Endothelial cell of umbilical vein (primary cell): ENCODE measurements around the gene MAP2K5.

Source experiments
- POLR2A ChIP-seq: IDR thresholded peaks from 2 replicates; pipeline ENCODE4 v1.6.1; 2012; ENCODE audit warnings: low read depth, mild to moderate bottlenecking, control low read depth, low read length
- TF ChIP-seq, protein P1 (sequence below), 2 donors: IDR thresholded peaks; 1 replicate in 1 of 2; 2 replicates in 1 of 2; pipeline ENCODE4 v1.5.1; 2011; ENCODE audit warnings: low read length in 2 of 2, mild to moderate bottlenecking in 2 of 2, moderate library complexity in 2 of 2, control low read depth in 1 of 2, inconsistent platforms in 1 of 2, low read depth in 1 of 2; ENCODE audit not compliant: insufficient read depth in 1 of 2; ENCODE audit errors: extremely low read depth in 1 of 2
- TF ChIP-seq, protein P2 (sequence below): IDR thresholded peaks from 2 replicates; pipeline ENCODE4 v1.6.1; 2011; ENCODE audit not compliant: insufficient read depth, insufficient read length

- TF ChIP-seq, protein P1, sequence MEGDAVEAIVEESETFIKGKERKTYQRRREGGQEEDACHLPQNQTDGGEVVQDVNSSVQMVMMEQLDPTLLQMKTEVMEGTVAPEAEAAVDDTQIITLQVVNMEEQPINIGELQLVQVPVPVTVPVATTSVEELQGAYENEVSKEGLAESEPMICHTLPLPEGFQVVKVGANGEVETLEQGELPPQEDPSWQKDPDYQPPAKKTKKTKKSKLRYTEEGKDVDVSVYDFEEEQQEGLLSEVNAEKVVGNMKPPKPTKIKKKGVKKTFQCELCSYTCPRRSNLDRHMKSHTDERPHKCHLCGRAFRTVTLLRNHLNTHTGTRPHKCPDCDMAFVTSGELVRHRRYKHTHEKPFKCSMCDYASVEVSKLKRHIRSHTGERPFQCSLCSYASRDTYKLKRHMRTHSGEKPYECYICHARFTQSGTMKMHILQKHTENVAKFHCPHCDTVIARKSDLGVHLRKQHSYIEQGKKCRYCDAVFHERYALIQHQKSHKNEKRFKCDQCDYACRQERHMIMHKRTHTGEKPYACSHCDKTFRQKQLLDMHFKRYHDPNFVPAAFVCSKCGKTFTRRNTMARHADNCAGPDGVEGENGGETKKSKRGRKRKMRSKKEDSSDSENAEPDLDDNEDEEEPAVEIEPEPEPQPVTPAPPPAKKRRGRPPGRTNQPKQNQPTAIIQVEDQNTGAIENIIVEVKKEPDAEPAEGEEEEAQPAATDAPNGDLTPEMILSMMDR (IDR thresholded peaks at IDR 0.05; ENCODE audit: extremely low read depth in 1 of 2, insufficient read depth in 1 of 2, low read depth in 1 of 2, low read length in 2 of 2): no peak
- TF ChIP-seq, protein P2, sequence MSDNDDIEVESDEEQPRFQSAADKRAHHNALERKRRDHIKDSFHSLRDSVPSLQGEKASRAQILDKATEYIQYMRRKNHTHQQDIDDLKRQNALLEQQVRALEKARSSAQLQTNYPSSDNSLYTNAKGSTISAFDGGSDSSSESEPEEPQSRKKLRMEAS: no peak
- no peak for TF ChIP-seq POLR2A
These were observed 277.1 kb downstream of the MAP2K5 start for GRCh38 chr15:67819636-67820035.
